ENCODE measurements around the gene SUCLG1. TPM values are rescaled to one million over a fixed set of nuclear protein-coding genes. Genes with fewer than 3 reads are reported as not detected.

Gene SUCLG1
- total and polyA plus RNA-seq, 2 of the 4 experiments (the other 2 are of a cell fraction), result 50.5 to 52.7 TPM

DNA sequence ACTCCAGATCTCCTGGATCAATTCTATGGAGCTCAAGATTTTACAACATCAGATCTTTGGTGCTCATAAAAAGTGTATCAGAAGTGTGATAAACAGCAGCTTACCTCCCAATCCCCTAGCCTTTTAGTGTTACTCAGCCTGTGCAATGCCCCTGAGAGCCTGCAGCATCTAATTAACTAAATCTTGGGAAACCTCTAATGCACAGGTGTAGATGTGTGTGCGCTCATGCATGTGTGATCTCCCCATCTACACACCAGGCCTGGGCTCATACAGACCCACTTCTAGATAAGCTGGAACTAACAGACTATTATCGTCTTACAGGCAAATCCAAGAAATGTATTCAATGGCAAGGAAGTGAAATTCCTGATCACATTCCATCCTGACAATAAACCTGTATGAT is 7.5 kb downstream of the SUCLG1 start:
- H4K20me1 ChIP-seq (ENCODE audit: insufficient read depth, low read length), result peaks cover 17% of the 10 kb centered on the region
- no peak overlapping the region for H2AK5ac ChIP-seq (ENCODE audit: low read depth, low read length)
- H3K27me3 ChIP-seq (ENCODE audit: control insufficient read depth, insufficient read depth, low read length), result no peaks in the 10 kb centered on the region
- no TSS peak for BruUV-seq (replicated peaks)
- no peak overlapping the region for H2BK5ac ChIP-seq (ENCODE audit: low read depth, low read length, poor library complexity, severe bottlenecking)
- no peak overlapping the region for H2BK15ac ChIP-seq (ENCODE audit: low read depth, low read length)
- intact Hi-C loops (cut with micrococcal nuclease) (no loop called here), in situ Hi-C loops (cut with MboI; ENCODE audit: low sequenced_read_pairs) (no loop called here), dilution Hi-C loops (cut with HindIII; ENCODE audit: low sequenced_read_pairs, unreplicated experiment) (no loop called here)
- ATAC-seq (ENCODE audit: low read depth) (no peak), DNase-seq (no peak)
- H4K91ac ChIP-seq (ENCODE audit: insufficient read depth, low read depth, low read length), result no peak overlapping the region
- TF ChIP-seq, protein P1, sequence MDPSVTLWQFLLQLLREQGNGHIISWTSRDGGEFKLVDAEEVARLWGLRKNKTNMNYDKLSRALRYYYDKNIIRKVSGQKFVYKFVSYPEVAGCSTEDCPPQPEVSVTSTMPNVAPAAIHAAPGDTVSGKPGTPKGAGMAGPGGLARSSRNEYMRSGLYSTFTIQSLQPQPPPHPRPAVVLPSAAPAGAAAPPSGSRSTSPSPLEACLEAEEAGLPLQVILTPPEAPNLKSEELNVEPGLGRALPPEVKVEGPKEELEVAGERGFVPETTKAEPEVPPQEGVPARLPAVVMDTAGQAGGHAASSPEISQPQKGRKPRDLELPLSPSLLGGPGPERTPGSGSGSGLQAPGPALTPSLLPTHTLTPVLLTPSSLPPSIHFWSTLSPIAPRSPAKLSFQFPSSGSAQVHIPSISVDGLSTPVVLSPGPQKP (IDR thresholded peaks at IDR 0.05; ENCODE audit: borderline replicate concordance, low read depth, low read length), result no peak
- TF ChIP-seq MAZ (IDR thresholded peaks at IDR 0.05; ENCODE audit: borderline replicate concordance, low read depth, low read length), result no peak
- no peak for TF ChIP-seq NFE2L2 (IDR thresholded peaks at IDR 0.05; ENCODE audit: low read depth, low read length)
- no peak for TF ChIP-seq POLR2A (IDR thresholded peaks at IDR 0.05; ENCODE audit: low read depth, low read length)
- no peak for TF ChIP-seq BHLHE40 (IDR thresholded peaks at IDR 0.05; ENCODE audit: low read depth, low read length)
- TF ChIP-seq MAFK (IDR thresholded peaks at IDR 0.05; ENCODE audit: low read depth, low read length), result no peak
- TF ChIP-seq CHD1 (IDR thresholded peaks at IDR 0.05; ENCODE audit: low read depth, low read length), result no peak
- TF ChIP-seq CEBPB (IDR thresholded peaks at IDR 0.05; ENCODE audit: low read depth, low read length), result no peak
- no peak for TF ChIP-seq RCOR1 (IDR thresholded peaks at IDR 0.05; ENCODE audit: insufficient replicate concordance, low read length)
- TF ChIP-seq RAD21 (IDR thresholded peaks at IDR 0.05; ENCODE audit: low read length), result no peak
- TF ChIP-seq MXI1 (IDR thresholded peaks at IDR 0.05; ENCODE audit: borderline replicate concordance, low read depth, low read length), result no peak
- no peak for TF ChIP-seq RFX5 (IDR thresholded peaks at IDR 0.05; ENCODE audit: low read depth, low read length)
- no peak for TF ChIP-seq FOS (IDR thresholded peaks at IDR 0.05; ENCODE audit: low read depth, low read length)
- TF ChIP-seq SMC3 (IDR thresholded peaks at IDR 0.05; ENCODE audit: low read depth, low read length), result no peak
- TF ChIP-seq, protein P2, sequence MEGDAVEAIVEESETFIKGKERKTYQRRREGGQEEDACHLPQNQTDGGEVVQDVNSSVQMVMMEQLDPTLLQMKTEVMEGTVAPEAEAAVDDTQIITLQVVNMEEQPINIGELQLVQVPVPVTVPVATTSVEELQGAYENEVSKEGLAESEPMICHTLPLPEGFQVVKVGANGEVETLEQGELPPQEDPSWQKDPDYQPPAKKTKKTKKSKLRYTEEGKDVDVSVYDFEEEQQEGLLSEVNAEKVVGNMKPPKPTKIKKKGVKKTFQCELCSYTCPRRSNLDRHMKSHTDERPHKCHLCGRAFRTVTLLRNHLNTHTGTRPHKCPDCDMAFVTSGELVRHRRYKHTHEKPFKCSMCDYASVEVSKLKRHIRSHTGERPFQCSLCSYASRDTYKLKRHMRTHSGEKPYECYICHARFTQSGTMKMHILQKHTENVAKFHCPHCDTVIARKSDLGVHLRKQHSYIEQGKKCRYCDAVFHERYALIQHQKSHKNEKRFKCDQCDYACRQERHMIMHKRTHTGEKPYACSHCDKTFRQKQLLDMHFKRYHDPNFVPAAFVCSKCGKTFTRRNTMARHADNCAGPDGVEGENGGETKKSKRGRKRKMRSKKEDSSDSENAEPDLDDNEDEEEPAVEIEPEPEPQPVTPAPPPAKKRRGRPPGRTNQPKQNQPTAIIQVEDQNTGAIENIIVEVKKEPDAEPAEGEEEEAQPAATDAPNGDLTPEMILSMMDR (conservative IDR thresholded peaks at IDR 0.05; ENCODE audit: low read depth, low read length), result no peak
- TF ChIP-seq, protein P3, sequence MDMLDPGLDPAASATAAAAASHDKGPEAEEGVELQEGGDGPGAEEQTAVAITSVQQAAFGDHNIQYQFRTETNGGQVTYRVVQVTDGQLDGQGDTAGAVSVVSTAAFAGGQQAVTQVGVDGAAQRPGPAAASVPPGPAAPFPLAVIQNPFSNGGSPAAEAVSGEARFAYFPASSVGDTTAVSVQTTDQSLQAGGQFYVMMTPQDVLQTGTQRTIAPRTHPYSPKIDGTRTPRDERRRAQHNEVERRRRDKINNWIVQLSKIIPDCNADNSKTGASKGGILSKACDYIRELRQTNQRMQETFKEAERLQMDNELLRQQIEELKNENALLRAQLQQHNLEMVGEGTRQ (IDR thresholded peaks at IDR 0.05; ENCODE audit: low read depth, low read length), result no peak
- no peak overlapping the region for H3K18ac ChIP-seq (ENCODE audit: low read depth, low read length)
- H4K8ac ChIP-seq (ENCODE audit: low read depth in 2 of 2, low read length in 2 of 2), result no peak overlapping the region
- WGBS, 2 experiments (ENCODE audit: extremely low coverage in 2 of 2, insufficient read length in 1 of 2), result no CpG with 5 or more reads among the region's 2 CpGs
- H3K23ac ChIP-seq (ENCODE audit: low read depth, low read length), result no peak overlapping the region
- H4K5ac ChIP-seq (ENCODE audit: low read depth, low read length), result no peak overlapping the region
- no peak overlapping the region for H3K9ac ChIP-seq (ENCODE audit: low read depth, low read length)
- H3K79me1 ChIP-seq (ENCODE audit: low read depth in 1 of 2, low read length in 2 of 2), result peaks cover 33 to 57% of the 10 kb centered on the region in 2 experiments
- POLR2A ChIA-PET (ENCODE audit: unreplicated experiment), result no interaction called here
- no peak overlapping the region for H3K4me3 ChIP-seq (ENCODE audit: insufficient read depth, low read depth, low read length)
- H2AK9ac ChIP-seq (replicated peaks; ENCODE audit: low read depth, low read length, poor library complexity), result no peak overlapping the region
- no peaks in the 10 kb centered on the region for H3K9me3 ChIP-seq (ENCODE audit: control insufficient read depth, insufficient read depth, low read length)
- H3K56ac ChIP-seq (ENCODE audit: extremely low read depth, insufficient read depth, low read length), result no peak overlapping the region
- no peak overlapping the region for H2AFZ ChIP-seq (replicated peaks; ENCODE audit: low read length, poor library complexity)
- 0 out of 2 replicates have a peak, but pooled peaks cover 3% of the 10 kb centered on the region for H3K4me1 ChIP-seq (ENCODE audit: control insufficient read depth, insufficient read depth, low read length)
- no peak overlapping the region for H3K4me2 ChIP-seq (ENCODE audit: low read depth, low read length)
- H3K27ac ChIP-seq (ENCODE audit: insufficient read depth, low read length), result no peak overlapping the region
- no peak overlapping the region for H2BK20ac ChIP-seq (ENCODE audit: low read depth, low read length)
- H3K9me1 ChIP-seq (ENCODE audit: insufficient read depth, low read length), result peaks cover 4% of the 10 kb centered on the region
- no peak overlapping the region for H2BK120ac ChIP-seq (ENCODE audit: low read depth, low read length)
- H3K14ac ChIP-seq (replicated peaks; ENCODE audit: low read depth, low read length), result no peak overlapping the region
- CTCF ChIA-PET, result no interaction called here
- 0 out of 2 replicates have a peak, but pooled peaks cover 1% of the 10 kb centered on the region for H3K36me3 ChIP-seq (ENCODE audit: control insufficient read depth, insufficient read depth, low read length)
- H3K4ac ChIP-seq (ENCODE audit: low read depth, low read length), result no peak overlapping the region

Measured in IMR-90 (cell line).